Brain pericyte (primary cell): ENCODE results near the gene PLEKHA3.
A peak's percentile ranks its signal among the peaks of the same experiment; 100 is the strongest.
"Not testable (repeated sequence)": the region's sequence is repeated elsewhere in the genome, so short reads cannot be mapped to it uniquely, and the experiment has no call there.

Experiments
- DNase-seq: peaks from one replicate; pipeline ENCODE4 v3.0.0-alpha.2; 2012; ENCODE audit warnings: low read depth, low spot score

PLEKHA3 gene

GRCh38 chr2:178480227-178481181, at the start of gene PLEKHA3:
Gene PLEKHA3 (plus strand): TSS chr2:178480457. CDS start chr2:178480870, 413 bp downstream.
- peak; percentile 83 for DNase-seq

DNA sequence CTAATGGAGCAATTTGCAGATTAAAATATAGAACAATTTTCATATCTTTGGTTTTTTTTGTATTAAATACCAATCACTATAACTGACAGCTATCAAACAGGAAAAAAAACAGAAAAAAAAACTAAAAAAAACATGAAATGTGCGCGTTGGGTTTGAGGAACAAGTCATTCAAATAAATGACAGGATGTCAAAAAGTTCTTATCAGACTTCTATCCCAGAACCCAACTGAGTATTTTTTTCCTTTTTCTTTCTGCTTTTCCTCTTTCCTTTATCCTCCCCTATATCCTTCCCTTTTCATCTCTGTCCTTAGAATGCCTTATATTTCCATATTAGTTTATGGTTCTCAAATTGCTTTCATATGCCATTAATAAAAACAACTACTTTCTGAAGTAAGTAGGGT, 43.6 kb upstream of the PLEKHA3 start:
- DNase-seq, result no peak

- DNase-seq, result no peak
Observed at GRCh38 chr2:178441426-178441825, 38.8 kb upstream of the PLEKHA3 start.

GRCh38 chr2:178448968-178449661, 31.1 kb upstream of the PLEKHA3 start:
- no peak for DNase-seq

GRCh38 chr2:178449700-178450523, 30.3 kb upstream of the PLEKHA3 start:
- DNase-seq, result no peak

DNA sequence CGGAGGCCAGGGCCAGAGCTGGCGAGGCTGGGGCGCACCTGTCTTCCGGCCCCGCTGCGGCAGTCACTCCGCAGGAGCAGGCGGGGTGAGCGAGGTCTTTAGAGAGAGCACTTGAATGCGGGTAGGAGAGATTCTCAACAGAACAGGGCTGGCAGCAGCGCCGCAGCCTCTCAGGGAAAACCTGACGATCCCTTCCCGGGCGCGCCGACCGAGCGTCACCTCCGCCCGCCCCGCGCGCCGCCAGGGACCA, 29.8 kb upstream of the PLEKHA3 start:
- no peak for DNase-seq

DNA sequence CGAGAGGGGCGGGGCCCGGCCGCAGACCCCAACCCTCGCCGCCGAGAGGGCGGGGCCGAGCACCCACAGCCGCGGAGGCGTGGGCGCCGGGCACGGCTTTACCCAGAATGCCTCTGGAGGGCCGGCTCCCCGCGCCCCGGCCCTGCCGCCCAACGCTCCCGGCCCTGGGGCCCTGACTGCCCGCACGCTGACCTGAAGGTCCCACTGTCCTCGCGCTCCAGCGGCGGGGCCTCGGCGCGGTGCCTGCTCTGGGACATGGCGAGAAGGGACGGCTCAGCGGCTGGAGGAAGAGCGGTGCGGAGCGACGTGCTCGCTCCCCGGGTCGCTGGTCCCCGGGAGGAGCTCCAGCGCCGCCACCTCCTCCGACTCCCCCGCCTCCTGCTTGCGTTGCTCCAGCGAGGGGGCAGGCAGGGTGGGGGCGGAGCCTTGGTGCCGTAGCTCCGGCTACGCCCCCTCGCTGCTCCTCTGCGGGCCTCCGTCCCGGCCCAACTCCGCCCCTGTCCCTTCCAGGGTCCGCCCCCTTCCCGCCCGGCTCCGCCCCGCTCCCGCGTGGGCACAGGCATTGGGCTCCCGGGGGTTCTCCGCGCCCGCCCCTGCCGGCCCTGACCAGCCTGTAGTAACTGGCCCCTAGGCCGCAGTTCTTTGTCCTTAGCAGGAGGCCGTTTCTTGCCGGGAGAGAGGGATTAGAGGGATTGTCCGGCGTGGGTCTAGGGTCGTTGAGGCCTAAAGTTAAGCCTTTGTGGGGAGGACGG, 29.3 kb upstream of the PLEKHA3 start, which contains the start of the genes PJVK and PRKRA:
PJVK (plus strand) TSS at position 605 of the 752 bp plus-strand sequence. CDS start 2,032 bp downstream, outside the sequence.
PRKRA (minus strand) TSS at position 402 of the 752 bp plus-strand sequence; CDS start at position 257, 145 bp downstream.
- peak; percentile 93 for DNase-seq

DNA sequence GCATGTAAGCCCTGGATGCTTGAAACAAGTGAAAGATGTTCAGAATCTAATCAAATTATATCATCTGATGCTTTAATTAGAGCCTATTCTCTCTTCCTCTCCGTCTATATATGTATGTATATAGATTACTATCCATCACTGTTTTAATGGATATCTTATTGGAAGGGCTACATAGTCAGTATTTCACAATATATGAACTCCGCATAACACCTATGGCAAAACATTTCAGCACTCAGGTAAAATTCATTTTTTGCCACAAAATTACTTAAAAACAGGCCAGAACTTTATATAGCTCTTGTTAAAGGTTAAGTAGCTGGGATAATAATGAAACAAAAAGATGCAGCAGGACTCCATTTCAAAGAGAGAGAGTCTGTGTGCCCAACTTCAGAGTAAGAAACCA, 27.9 kb upstream of the PLEKHA3 start:
- no peak for DNase-seq

DNA sequence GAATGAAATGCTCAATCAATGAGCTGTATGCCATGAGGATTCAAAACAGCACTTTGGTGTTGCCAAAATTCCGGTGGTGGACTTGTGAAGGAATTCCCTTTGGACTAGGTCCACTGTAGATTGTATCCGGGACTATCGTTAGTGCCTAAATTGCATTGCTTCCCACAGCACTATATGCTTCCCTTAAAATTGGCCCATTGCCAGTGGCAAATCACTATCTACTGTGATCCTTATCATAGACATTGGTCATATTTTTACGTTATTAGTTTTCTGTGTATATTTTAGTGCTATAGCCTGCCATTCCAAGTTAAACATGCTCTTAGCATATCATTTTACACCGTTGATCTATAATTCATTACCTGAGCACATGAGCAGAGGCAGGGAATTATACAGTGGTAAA, 27.4 kb upstream of the PLEKHA3 start:
- no peak for DNase-seq

- DNase-seq, result no peak
Observed at GRCh38 chr2:178455947-178456346, 24.3 kb upstream of the PLEKHA3 start.

DNA sequence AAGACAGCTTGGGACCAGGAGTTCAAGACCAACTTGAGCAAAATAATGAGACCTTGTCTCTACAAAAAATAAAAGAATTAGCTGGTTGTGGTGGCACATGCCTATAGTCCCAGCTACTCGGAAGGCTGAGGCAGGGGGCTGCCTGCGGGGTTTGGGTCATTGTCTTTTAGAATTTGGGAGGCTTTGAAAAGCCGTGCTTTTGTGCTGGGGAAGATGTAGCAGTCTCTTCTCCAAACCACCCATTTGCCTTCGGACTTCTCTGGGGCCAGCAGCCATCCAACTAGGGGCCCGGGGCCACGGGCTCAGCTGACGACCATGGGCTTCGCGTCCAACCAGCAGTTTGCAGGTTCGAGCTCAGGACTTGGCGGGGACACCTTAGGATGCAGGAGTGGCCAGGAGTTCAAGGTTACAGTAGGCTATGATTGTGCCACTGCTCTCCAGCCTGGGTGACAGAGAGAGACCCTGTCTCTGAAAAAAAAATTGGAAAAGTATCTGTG, 22.8 kb upstream of the PLEKHA3 start:
- DNase-seq, result no peak

DNA sequence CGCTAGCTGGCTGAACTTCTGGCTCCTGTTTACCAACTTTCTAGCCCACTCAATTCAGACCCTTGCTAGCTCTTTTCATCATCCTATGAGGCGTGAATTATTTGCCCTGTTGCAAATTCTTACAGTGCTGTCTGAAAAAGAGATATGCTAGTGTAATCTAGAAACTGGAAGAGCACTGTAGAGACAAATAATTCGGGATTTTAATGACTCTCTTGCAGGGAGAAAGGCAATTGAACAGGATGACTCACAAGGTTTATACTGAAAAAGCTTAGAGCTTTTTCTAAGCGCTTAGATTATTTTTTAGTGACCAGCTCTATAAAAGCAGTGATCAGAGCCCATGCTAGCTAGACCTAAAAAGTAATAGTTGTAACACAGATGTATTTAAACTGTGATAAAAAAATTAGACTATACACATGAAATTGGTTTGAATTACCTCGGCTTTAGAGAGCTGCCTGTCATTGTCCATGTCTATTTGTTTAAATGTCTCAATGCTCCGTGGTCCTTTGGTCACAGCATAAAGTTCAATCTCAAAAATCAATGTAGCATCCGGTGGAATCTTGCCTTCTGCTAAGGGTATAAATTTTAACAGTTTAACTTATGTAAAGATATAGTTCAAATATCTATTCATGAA, 10.9 kb upstream of the PLEKHA3 start:
- DNase-seq, result no peak

GRCh38 chr2:178471313-178471712, 8.9 kb upstream of the PLEKHA3 start:
- not testable (repeated sequence) for DNase-seq

DNA sequence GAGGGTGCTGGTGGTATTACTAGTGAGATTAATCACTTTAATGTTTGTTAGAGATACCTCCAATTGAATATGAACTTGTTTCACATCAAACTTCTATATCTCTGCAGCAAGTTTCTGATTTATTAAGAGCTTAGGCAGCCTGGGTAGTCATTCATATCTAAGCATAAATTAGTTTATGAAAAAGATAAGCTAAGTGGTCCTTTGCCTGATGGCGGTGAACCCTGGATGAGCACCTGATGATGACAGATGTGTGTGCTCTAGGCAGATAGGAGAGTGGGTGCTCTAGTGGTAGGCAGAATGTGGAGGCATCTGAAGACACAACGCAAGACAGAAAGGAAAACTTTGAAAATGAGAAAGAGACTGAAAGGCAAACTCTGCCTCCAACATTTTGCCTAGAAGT, 6.9 kb upstream of the PLEKHA3 start:
- no peak for DNase-seq

DNA sequence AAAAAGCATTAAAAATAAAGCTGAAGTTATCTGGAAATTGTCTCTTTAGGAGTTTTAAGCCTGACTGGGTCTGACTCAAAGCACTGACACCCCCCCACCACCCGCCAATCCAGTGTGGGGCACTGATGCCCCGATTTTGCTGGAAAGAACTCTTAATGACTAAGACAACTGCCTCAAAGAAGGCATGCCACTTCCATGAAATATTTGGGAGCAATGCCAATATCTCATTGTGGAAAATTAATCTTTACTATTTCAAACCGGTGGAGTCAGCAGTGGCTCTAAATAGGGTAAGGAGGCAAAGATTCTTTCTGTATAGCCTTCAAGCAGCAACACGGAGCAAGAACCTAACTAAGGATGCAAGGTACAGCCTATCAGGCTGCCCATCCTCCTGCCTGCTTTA, 6.3 kb upstream of the PLEKHA3 start:
- DNase-seq, result no peak

DNA sequence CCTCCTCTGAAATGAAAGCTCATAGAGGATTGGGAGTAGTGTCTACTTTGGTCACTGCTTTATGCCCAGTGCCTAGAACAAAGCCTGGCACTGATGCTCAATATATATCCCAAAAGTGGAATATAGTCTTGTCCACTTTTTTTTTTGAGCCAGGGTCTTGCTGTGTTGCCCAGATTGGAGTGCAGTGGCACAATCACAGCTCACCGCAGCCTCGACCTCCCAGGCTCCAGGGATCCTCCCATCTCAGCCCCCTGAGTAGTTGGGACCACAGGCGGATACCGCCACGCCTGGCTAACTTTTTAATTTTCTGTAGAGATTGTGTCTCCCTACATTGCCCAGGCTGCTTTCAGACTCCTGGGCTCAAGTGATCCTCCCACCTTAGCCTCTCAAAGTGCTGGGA, 5.7 kb upstream of the PLEKHA3 start:
- DNase-seq, result no peak

- no peak for DNase-seq
Observed at GRCh38 chr2:178476477-178476876, 3.8 kb upstream of the PLEKHA3 start.

DNA sequence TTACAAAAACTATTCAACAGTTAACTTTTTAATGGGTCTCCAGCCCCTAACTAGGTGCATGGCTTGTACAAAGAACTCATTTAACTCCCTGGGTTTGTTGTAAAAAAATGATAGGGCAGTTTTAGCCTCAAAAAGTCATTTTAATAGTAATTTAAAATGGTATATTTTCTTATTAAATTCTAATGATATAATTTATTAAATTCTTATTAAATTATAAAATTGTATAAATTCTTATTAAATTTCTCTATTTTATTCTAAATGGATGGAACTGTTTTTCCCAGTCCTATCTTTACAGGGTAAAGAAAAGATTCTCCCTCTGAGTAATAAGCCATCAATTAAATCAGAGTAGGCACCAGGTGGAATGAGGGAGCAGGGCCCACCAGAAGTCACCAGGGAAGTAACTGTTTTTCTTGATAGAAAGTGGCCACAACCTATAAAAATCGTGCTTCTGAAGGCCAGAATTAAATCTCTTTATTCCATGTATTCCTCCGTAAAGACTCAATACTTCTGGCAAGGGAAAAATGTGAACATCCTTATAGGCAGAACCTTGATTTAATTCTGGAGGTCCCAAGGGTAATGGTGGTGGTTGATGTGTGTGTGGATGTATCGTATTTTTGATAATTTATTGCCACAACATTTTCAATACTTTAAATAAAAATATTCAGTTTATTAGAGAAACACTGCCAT, 2.7 kb upstream of the PLEKHA3 start:
- no peak for DNase-seq

DNA sequence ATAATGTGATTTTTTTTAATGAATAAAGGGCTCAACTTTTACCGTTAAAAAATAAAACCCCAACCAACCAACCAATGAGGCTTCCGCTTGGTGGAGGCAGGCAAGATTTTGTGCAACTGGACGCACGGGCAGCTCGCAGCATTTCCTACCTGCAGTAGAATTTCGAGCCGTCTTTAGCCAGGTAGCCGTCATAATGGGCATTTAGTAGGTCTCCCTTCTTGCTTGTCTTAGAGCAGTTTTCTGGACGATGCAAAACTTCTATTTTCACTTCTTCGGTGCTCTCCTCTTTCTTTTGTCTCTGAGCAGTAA, 2.2 kb upstream of the PLEKHA3 start:
- DNase-seq, result no peak
